H9 (cell line): ENCODE measurements around the gene ALG13. TPM values are rescaled to one million over a fixed set of nuclear protein-coding genes. Genes with fewer than 3 reads are reported as not detected.

ENCODE experiments used
- DNase-seq: peaks from one replicate; pipeline ENCODE4 v3.0.0-alpha.2; 2017
- H2AFZ ChIP-seq: one replicate; pipeline ENCODE4 v1.6.1; 2013; ENCODE audit warnings: mild to moderate bottlenecking, low read length, control low read depth, moderate library complexity
- H2AK5ac ChIP-seq: 2 replicates; pipeline ENCODE4 v1.6.1; 2013; ENCODE audit warnings: low read length, control low read depth, mixed read lengths; ENCODE audit not compliant: insufficient read length
- H2BK120ac ChIP-seq: one replicate; pipeline ENCODE4 v1.6.1; 2013; ENCODE audit warnings: low read depth, mild to moderate bottlenecking, low read length, control low read depth, inconsistent platforms; ENCODE audit not compliant: poor library complexity, severe bottlenecking
- H2BK12ac ChIP-seq: 2 replicates; pipeline ENCODE4 v1.6.1; 2013; ENCODE audit warnings: low read length, control low read depth, mixed read lengths, low read depth; ENCODE audit not compliant: insufficient read length
- H2BK15ac ChIP-seq: 2 replicates; pipeline ENCODE4 v1.6.1; 2013; ENCODE audit warnings: low read depth, low read length, control low read depth
- H2BK20ac ChIP-seq: one replicate; pipeline ENCODE4 v1.6.1; 2013; ENCODE audit warnings: low read depth, mild to moderate bottlenecking, low read length, control low read depth, inconsistent platforms; ENCODE audit not compliant: poor library complexity, severe bottlenecking
- H2BK5ac ChIP-seq: 2 replicates; pipeline ENCODE4 v1.6.1; 2013; ENCODE audit warnings: low read length, control low read depth, mixed read lengths; ENCODE audit not compliant: insufficient read length
- H3K14ac ChIP-seq: 2 replicates; pipeline ENCODE4 v1.6.1; 2013; ENCODE audit warnings: low read length, control low read depth; ENCODE audit not compliant: insufficient read depth
- H3K18ac ChIP-seq: 2 replicates; pipeline ENCODE4 v1.6.1; 2013; ENCODE audit warnings: low read depth, mild to moderate bottlenecking, mixed read lengths, low read length, control low read depth; ENCODE audit not compliant: insufficient read length
- H3K23ac ChIP-seq: 2 replicates; pipeline ENCODE4 v1.6.1; 2013; ENCODE audit warnings: low read length, control low read depth, mixed read lengths, low read depth; ENCODE audit not compliant: insufficient read length
- H3K23me2 ChIP-seq: 2 replicates; pipeline ENCODE4 v1.6.1; 2013; ENCODE audit warnings: low read depth, mild to moderate bottlenecking, mixed read lengths, low read length, control low read depth; ENCODE audit not compliant: insufficient read length, poor library complexity, severe bottlenecking
- H3K27ac ChIP-seq: 2 replicates; pipeline ENCODE4 v1.5.1; 2013; ENCODE audit warnings: low read length, control low read depth, mixed read lengths, low read depth; ENCODE audit not compliant: insufficient read length
- H3K27me3 ChIP-seq: 2 replicates; pipeline ENCODE4 v1.6.1; 2013; ENCODE audit warnings: low read length, control low read depth, inconsistent platforms; ENCODE audit not compliant: insufficient read depth
- H3K4ac ChIP-seq: 2 replicates; pipeline ENCODE4 v1.6.1; 2013; ENCODE audit warnings: low read depth, mild to moderate bottlenecking, control low read depth, inconsistent platforms, low read length, moderate library complexity
- H3K4me1 ChIP-seq: 2 replicates; pipeline ENCODE4 v1.6.1; 2013; ENCODE audit warnings: low read length, control low read depth, inconsistent platforms; ENCODE audit not compliant: insufficient read depth
- H3K4me2 ChIP-seq: 2 replicates; pipeline ENCODE4 v1.6.1; 2013; ENCODE audit warnings: low read length, control low read depth, mixed read lengths; ENCODE audit not compliant: insufficient read length, insufficient read depth
- H3K56ac ChIP-seq: 2 replicates; pipeline ENCODE4 v1.6.1; 2013; ENCODE audit warnings: low read depth, mild to moderate bottlenecking, mixed read lengths, low read length, control low read depth; ENCODE audit not compliant: insufficient read length
- H3K79me1 ChIP-seq: 2 replicates; pipeline ENCODE4 v1.6.1; 2013; ENCODE audit warnings: low read depth, mild to moderate bottlenecking, moderate library complexity, low read length, control low read depth, inconsistent platforms; ENCODE audit not compliant: insufficient read depth, poor library complexity, severe bottlenecking
- H3K79me2 ChIP-seq: 2 replicates; pipeline ENCODE4 v1.6.1; 2013; ENCODE audit warnings: low read length, control low read depth, inconsistent platforms; ENCODE audit not compliant: insufficient read depth
- H3K9ac ChIP-seq: 2 replicates; pipeline ENCODE4 v1.6.1; 2013; ENCODE audit warnings: low read length, control low read depth, mixed read lengths; ENCODE audit not compliant: insufficient read length; ENCODE audit errors: extremely low read depth
- H3K9me3 ChIP-seq: one replicate; pipeline ENCODE4 v1.6.1; 2013; ENCODE audit warnings: low read depth, low read length, inconsistent platforms; ENCODE audit not compliant: control insufficient read depth
- H3T11ph ChIP-seq: one replicate; pipeline ENCODE4 v1.6.1; 2013; ENCODE audit warnings: mild to moderate bottlenecking, low read length, control low read depth, inconsistent platforms
- H4K20me1 ChIP-seq: one replicate; pipeline ENCODE4 v1.6.1; 2013; ENCODE audit not compliant: control insufficient read depth, insufficient read length, insufficient read depth
- H4K5ac ChIP-seq: 2 replicates; pipeline ENCODE4 v1.6.1; 2013; ENCODE audit warnings: low read depth, mild to moderate bottlenecking, mixed read lengths, low read length, control low read depth; ENCODE audit not compliant: insufficient read length
- H4K8ac ChIP-seq: replicated peaks from 2 replicates; pipeline ENCODE4 v1.6.1; 2013; ENCODE audit warnings: low read length, control low read depth, mixed read lengths, low read depth; ENCODE audit not compliant: insufficient read length
- H4K91ac ChIP-seq: 2 replicates; pipeline ENCODE4 v1.6.1; 2013; ENCODE audit warnings: low read depth, mild to moderate bottlenecking, moderate library complexity, mixed read lengths, low read length, control low read depth; ENCODE audit not compliant: insufficient read length
- H3K27ac Mint-ChIP-seq, 3 experiments: 2 replicates in 2 of 3; 3 replicates in 1 of 3; pipeline ENCODE4 v1.8.0; 2020 to 2021; ENCODE audit warnings: mixed read lengths in 3 of 3, mild to moderate bottlenecking in 1 of 3, moderate library complexity in 1 of 3
- H3K27me3 Mint-ChIP-seq: 2 replicates; pipeline ENCODE4 v1.8.0; 2021; ENCODE audit warnings: low read depth, mild to moderate bottlenecking, moderate library complexity, mixed read lengths
- H3K36me3 Mint-ChIP-seq, 3 experiments: 2 replicates in 2 of 3; 3 replicates in 1 of 3; pipeline ENCODE4 v1.8.0; 2020 to 2021; ENCODE audit warnings: low read depth in 3 of 3, mixed read lengths in 3 of 3; ENCODE audit not compliant: insufficient read depth in 1 of 3
- H3K4me1 Mint-ChIP-seq, 2 experiments: 2 replicates each; pipeline ENCODE4 v1.8.0; 2020; ENCODE audit warnings: mixed read lengths in 2 of 2
- H3K4me3 Mint-ChIP-seq, 2 experiments: 2 replicates in 1 of 2; 3 replicates in 1 of 2; pipeline ENCODE4 v1.8.0; 2020 to 2021; ENCODE audit warnings: mild to moderate bottlenecking in 2 of 2, mixed read lengths in 2 of 2, moderate library complexity in 1 of 2
- H3K9me3 Mint-ChIP-seq, 2 experiments: 2 replicates in 1 of 2; 3 replicates in 1 of 2; pipeline ENCODE4 v1.8.0; 2020; ENCODE audit warnings: mild to moderate bottlenecking in 2 of 2, mixed read lengths in 2 of 2, moderate library complexity in 1 of 2
- WGBS: extraction: QIAGEN DNeasy Blood & Tissue Kit; methylation state at CpG from one replicate; pipeline ENCODE4 v1.1.7; 2013; ENCODE audit warnings: missing lambda C conversion rate, low lambda C conversion rate, mixed read lengths; ENCODE audit not compliant: insufficient read length; ENCODE audit errors: extremely low coverage; 5-methylcytosine and 5-hydroxymethylcytosine counted together
- total RNA-seq: library from RNA; stranded (reverse); gene quantifications from 2 replicates; pipeline ENCODE4 v1.2.1, GENCODE V29; 2021
- TF ChIP-seq, protein P1 (sequence below): fragments of 200-600 bp; sonication (generic); conservative IDR thresholded peaks from 3 replicates; pipeline ENCODE4 v1.8.0; 2021; ENCODE audit warnings: antibody characterized with exemption, mild to moderate bottlenecking

ALG13 gene
- total RNA-seq, 1 experiment from 2014 or later, result 91.9 TPM

GRCh38 chrX:111648802-111649201 lies 32.2 kb upstream of the ALG13 start:
- WGBS, result no CpG with 5 or more reads among the region's 3 CpGs
- H3T11ph ChIP-seq, result no peak overlapping the region
- Mint-ChIP-seq H3K27me3 (no peaks in the 10 kb centered on the region), H3K4me1 (peaks cover 5 to 10% of the 10 kb centered on the region in 2 experiments; a peak in 3 of 4 replicates), H3K4me3 (no peak overlapping the region), H3K9me3 (no peaks in the 10 kb centered on the region), H3K36me3 (no peaks in the 10 kb centered on the region), H3K27ac (no peak overlapping the region; a peak in 1 of 7 replicates)
- H3K9ac ChIP-seq, result no peak overlapping the region
- H3K4me2 ChIP-seq, result no peak overlapping the region
- H3K79me2 ChIP-seq, result no peaks in the 10 kb centered on the region
- no peak overlapping the region for H2AFZ ChIP-seq
- no peak overlapping the region for H4K8ac ChIP-seq
- H3K4ac ChIP-seq, result no peak overlapping the region
- H3K4me1 ChIP-seq, result no peaks in the 10 kb centered on the region
- H2BK15ac ChIP-seq, result no peak overlapping the region
- no peak overlapping the region for H3K56ac ChIP-seq
- H2AK5ac ChIP-seq, result no peak overlapping the region
- H4K20me1 ChIP-seq, result no peaks in the 10 kb centered on the region
- no peak overlapping the region for H3K27ac ChIP-seq
- no peak overlapping the region for H3K18ac ChIP-seq
- no peak overlapping the region for H2BK5ac ChIP-seq
- TF ChIP-seq, protein P1, sequence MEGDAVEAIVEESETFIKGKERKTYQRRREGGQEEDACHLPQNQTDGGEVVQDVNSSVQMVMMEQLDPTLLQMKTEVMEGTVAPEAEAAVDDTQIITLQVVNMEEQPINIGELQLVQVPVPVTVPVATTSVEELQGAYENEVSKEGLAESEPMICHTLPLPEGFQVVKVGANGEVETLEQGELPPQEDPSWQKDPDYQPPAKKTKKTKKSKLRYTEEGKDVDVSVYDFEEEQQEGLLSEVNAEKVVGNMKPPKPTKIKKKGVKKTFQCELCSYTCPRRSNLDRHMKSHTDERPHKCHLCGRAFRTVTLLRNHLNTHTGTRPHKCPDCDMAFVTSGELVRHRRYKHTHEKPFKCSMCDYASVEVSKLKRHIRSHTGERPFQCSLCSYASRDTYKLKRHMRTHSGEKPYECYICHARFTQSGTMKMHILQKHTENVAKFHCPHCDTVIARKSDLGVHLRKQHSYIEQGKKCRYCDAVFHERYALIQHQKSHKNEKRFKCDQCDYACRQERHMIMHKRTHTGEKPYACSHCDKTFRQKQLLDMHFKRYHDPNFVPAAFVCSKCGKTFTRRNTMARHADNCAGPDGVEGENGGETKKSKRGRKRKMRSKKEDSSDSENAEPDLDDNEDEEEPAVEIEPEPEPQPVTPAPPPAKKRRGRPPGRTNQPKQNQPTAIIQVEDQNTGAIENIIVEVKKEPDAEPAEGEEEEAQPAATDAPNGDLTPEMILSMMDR, result no peak
- no peak overlapping the region; the same call in 1 of the 2 replicates for H3K14ac ChIP-seq
- H2BK12ac ChIP-seq, result no peak overlapping the region
- no peak overlapping the region for H2BK20ac ChIP-seq
- H2BK120ac ChIP-seq, result no peak overlapping the region
- H3K79me1 ChIP-seq, result no peaks in the 10 kb centered on the region
- no peaks in the 10 kb centered on the region for H3K27me3 ChIP-seq
- no peak overlapping the region for H4K91ac ChIP-seq
- H3K9me3 ChIP-seq, result no peaks in the 10 kb centered on the region
- no peak overlapping the region for H4K5ac ChIP-seq
- no peaks in the 10 kb centered on the region for H3K23me2 ChIP-seq
- no peak overlapping the region for H3K23ac ChIP-seq
- DNase-seq, result no peak
